ENCODE results near the gene CHFR. TPM values are rescaled to one million over a fixed set of nuclear protein-coding genes. Genes with fewer than 3 reads are reported as not detected.
"Not testable (repeated sequence)": the region's sequence is repeated elsewhere in the genome, so short reads cannot be mapped to it uniquely, and the experiment has no call there.

CHFR gene
- total RNA-seq, 1 donor from 2014 or later, result 30.6 TPM

GRCh38 chr12:132839558-132840235, 47.7 kb downstream of the CHFR start:
- ATAC-seq, result peak; percentile 22

- peak; percentile 22 for ATAC-seq
Observed at GRCh38 chr12:132838410-132839080, 48.9 kb downstream of the CHFR start.

- ATAC-seq, result peak; percentile 8
Observed at GRCh38 chr12:132837693-132838409, 49.6 kb downstream of the CHFR start.

GRCh38 chr12:132836795-132837331, 50.5 kb downstream of the CHFR start:
- no peak for ATAC-seq

GRCh38 chr12:132836230-132836629, 51.2 kb downstream of the CHFR start:
- not testable (repeated sequence) for ATAC-seq

- ATAC-seq, result no peak
Observed at GRCh38 chr12:132835076-132836025, 52.1 kb downstream of the CHFR start.

- no peak for ATAC-seq
Observed at GRCh38 chr12:132834181-132834711, 53.2 kb downstream of the CHFR start.

GRCh38 chr12:132833341-132833740, 54.1 kb downstream of the CHFR start:
- no peak for ATAC-seq

- no peak for ATAC-seq
Observed at GRCh38 chr12:132831771-132832170, 55.6 kb downstream of the CHFR start.

- peak; percentile 93 for ATAC-seq
Observed at GRCh38 chr12:132828706-132829534, 58.5 kb downstream of the CHFR start, which contains the start of gene GOLGA3. Gene GOLGA3, minus strand, starts transcription at chr12:132828869. Its CDS starts 6,741 bp downstream, at chr12:132822128.

GRCh38 chr12:132827763-132828703, 59.4 kb downstream of the CHFR start:
- ATAC-seq, result peak; percentile 64

- no peak for ATAC-seq
Observed at GRCh38 chr12:132825861-132826260, 61.5 kb downstream of the CHFR start.

GRCh38 chr12:132825089-132825488, 62.3 kb downstream of the CHFR start:
- ATAC-seq, result no peak

- peak; percentile 69 for ATAC-seq
Observed at GRCh38 chr12:132824053-132824452, 63.4 kb downstream of the CHFR start.

GRCh38 chr12:132818562-132818961, 68.8 kb downstream of the CHFR start:
- ATAC-seq, result no peak

- no peak for ATAC-seq
Observed at GRCh38 chr12:132814232-132814631, 73.2 kb downstream of the CHFR start.

GRCh38 chr12:132813443-132813842, 74.0 kb downstream of the CHFR start:
- peak; percentile 36 for ATAC-seq

- ATAC-seq, result no peak
Observed at GRCh38 chr12:132812631-132813305, 74.6 kb downstream of the CHFR start.

- ATAC-seq, result not testable (repeated sequence)
Observed at GRCh38 chr12:132809391-132809790, 78.0 kb downstream of the CHFR start.

All from esophagus mucosa (tissue), 1 donor.